ENCODE data around the gene BIRC6.

Gene BIRC6

DNA sequence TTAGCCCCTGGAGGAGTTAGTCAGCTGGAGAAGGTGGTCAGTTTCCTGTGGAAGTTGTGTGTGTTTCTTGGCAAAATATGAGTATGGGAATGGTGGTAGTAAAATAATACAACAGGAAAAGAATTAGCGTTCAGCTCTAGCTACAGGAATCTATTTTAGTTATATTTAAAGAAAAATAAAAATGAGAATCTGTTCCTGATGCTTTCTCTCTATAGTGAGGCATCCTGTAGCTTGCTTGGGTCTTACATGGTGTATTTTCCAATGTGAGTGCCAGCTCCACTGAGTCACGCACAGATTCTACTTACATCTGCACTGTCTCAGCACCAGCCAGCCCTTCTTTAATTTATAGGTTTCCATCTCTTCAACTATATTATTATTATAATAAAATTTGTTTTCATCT lies 132.2 kb downstream of the BIRC6 start:
- POLR2A ChIA-PET, result no interaction called here
- DNase-seq (ENCODE audit: extremely low spot score), result no peak
- TF ChIP-seq, protein P1, sequence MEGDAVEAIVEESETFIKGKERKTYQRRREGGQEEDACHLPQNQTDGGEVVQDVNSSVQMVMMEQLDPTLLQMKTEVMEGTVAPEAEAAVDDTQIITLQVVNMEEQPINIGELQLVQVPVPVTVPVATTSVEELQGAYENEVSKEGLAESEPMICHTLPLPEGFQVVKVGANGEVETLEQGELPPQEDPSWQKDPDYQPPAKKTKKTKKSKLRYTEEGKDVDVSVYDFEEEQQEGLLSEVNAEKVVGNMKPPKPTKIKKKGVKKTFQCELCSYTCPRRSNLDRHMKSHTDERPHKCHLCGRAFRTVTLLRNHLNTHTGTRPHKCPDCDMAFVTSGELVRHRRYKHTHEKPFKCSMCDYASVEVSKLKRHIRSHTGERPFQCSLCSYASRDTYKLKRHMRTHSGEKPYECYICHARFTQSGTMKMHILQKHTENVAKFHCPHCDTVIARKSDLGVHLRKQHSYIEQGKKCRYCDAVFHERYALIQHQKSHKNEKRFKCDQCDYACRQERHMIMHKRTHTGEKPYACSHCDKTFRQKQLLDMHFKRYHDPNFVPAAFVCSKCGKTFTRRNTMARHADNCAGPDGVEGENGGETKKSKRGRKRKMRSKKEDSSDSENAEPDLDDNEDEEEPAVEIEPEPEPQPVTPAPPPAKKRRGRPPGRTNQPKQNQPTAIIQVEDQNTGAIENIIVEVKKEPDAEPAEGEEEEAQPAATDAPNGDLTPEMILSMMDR (IDR thresholded peaks at IDR 0.05; ENCODE audit: control extremely low read depth, extremely low read depth, low read depth, missing control alignments), result no peak
- CTCF ChIA-PET, result interaction anchor here (1.1 to 3.1 kb wide), 2 partner anchors 8 to 10 kb away, joined by 4 to 7 read pairs; no protein-coding TSS in a partner anchor

DNA sequence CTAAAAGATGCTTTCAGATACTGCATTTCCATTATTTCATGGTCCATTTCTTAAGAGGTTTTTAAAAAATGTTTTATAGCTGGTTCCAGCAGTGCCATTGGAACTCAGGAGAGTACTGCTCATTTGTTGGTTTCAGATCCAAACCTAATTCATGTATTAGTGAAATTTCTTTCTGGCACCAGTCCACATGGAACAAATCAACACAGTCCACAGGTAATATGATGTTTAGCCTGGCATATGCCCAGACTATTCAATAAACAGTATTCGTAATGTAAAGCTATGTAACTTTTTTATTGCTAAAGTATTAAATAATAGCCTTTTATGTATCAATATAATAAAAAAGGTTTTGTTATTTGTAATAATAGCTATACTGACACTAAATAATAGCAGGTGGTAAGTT lies 134.5 kb downstream of the BIRC6 start:
- TF ChIP-seq, protein P1 (IDR thresholded peaks at IDR 0.05; ENCODE audit: control extremely low read depth, extremely low read depth, low read depth, missing control alignments), result no peak
- POLR2A ChIA-PET, result no interaction called here
- CTCF ChIA-PET, result interaction anchor here (0.6 to 3.1 kb wide), 5 partner anchors 8 to 30 kb away, joined by 3 to 7 read pairs (median 4); no protein-coding TSS in a partner anchor
- no peak for DNase-seq (ENCODE audit: extremely low spot score)

DNA sequence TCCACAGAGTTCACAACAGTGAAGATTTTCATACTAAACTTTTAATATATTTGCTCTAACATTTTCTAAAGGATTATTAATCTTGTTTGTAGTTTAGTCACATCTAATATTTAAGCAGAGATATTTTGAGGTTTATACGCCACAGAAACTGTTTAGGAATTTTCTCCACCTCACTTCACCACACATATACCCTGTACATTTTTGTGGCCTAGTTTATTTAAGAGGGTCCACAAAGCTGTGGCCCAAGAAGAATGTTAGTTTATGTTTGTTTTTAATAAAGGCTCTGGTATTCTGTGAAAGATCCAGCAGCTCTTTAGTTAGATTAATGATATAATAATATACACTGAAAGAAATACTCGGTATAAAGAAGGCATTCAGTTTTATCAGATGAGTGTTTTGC lies 138.3 kb downstream of the BIRC6 start:
- TF ChIP-seq, protein P1 (IDR thresholded peaks at IDR 0.05; ENCODE audit: control extremely low read depth, extremely low read depth, low read depth, missing control alignments), result no peak
- DNase-seq (ENCODE audit: extremely low spot score), result no peak
- ChIA-PET POLR2A (no interaction called here), CTCF (no interaction called here)

DNA sequence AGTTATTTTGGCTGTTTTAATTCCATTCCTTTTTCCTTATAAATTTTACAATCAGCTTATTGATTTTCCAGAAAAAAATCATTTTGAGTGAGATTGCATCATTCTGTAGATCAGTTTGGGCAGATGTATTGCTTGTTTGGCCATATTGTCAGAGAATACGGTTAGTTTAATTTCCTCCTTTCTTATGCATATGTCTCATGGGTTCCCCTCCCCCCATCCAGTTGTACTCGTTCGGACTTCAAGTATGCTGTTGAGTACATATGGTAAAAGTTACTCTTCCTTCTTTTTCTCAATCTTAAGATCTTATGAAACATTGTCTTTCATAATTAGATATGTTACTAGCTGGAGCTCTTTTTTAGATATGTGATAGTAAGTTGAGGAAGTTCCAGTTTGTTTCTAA lies 139.8 kb downstream of the BIRC6 start:
- CTCF ChIA-PET, result no interaction called here
- POLR2A ChIA-PET, result no interaction called here
- TF ChIP-seq, protein P1 (IDR thresholded peaks at IDR 0.05; ENCODE audit: control extremely low read depth, extremely low read depth, low read depth, missing control alignments), result no peak
- DNase-seq (ENCODE audit: extremely low spot score), result no peak

DNA sequence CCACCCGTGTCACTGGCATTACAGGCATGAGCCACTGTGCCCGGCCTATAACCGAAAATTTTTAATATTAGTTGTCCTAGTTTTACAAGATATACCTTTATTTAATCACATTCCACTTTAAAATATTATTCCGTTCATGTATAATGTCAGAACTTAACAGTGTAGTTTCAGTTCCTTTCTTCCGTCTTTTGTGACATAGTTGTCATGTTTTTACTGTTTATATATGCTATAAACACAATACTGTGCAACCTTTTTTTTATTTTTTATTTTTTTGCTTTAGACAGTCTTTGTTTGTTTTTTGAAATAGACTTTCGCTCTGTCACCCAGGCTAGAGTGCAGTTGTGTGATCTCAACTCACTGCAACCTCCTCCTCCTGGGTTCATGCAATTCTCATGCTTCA lies 141.5 kb downstream of the BIRC6 start:
- CTCF ChIA-PET, result no interaction called here
- DNase-seq (ENCODE audit: extremely low spot score), result no peak
- POLR2A ChIA-PET, result no interaction called here
- TF ChIP-seq, protein P1 (IDR thresholded peaks at IDR 0.05; ENCODE audit: control extremely low read depth, extremely low read depth, low read depth, missing control alignments), result no peak

DNA sequence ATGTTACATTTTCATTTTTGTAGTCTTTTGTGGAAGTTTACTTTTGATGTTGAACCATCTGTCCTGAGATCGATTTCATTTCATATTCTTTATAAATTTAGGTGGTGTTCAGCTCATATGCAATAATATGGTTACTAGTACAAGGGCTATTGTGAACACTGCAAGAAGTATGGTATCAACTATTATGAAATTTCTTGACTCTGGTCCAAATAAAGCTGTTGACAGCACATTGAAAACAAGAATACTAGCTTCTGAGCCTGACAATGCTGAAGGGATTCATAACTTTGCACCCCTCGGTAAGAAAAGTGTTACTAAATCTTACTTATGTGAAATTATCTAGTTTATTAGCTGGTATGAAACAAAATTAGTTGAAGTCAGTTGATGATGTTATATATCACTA lies 146.1 kb downstream of the BIRC6 start:
- TF ChIP-seq, protein P1 (IDR thresholded peaks at IDR 0.05; ENCODE audit: control extremely low read depth, extremely low read depth, low read depth, missing control alignments), result no peak
- ChIA-PET CTCF (no interaction called here), POLR2A (no interaction called here)
- DNase-seq (ENCODE audit: extremely low spot score), result no peak
